C4-2B (cell line): ENCODE data around the gene HOXC5.
A peak's percentile ranks its signal among the peaks of the same experiment; 100 is the strongest.

Experiments used
- H3K27ac ChIP-seq: fragments of 450-650 bp; 2 replicates; pipeline ENCODE4 v1.5.1; 2017
- ZFX ChIP-seq: fragments of 450-650 bp; IDR thresholded peaks from 2 replicates; pipeline ENCODE4 v1.6.1; 2017
- TF ChIP-seq, protein P1 (sequence below): fragments of 450-650 bp; conservative IDR thresholded peaks from 2 replicates; pipeline ENCODE4 v1.5.1; 2017; ENCODE audit warnings: mild to moderate bottlenecking

The HOXC5 gene

DNA sequence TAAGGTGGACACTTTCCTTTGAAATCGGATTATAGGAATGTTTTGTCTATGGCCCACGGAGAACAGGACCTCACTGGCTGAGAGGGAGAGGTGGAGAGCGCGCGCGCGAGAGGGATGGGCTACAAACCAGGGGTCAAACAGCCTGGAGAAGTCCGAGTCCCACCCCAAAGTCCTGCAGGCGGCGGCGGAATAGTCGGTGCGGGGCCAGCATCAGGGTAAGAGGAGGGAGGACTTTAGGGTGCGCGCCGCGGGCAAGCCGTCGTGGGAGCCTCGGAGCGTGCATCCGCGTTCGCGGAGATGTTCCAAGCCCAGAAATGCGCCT is 27.4 kb upstream of the HOXC5 start:
- no peak overlapping the region for H3K27ac ChIP-seq
- TF ChIP-seq ZFX, result no peak
- TF ChIP-seq, protein P1, sequence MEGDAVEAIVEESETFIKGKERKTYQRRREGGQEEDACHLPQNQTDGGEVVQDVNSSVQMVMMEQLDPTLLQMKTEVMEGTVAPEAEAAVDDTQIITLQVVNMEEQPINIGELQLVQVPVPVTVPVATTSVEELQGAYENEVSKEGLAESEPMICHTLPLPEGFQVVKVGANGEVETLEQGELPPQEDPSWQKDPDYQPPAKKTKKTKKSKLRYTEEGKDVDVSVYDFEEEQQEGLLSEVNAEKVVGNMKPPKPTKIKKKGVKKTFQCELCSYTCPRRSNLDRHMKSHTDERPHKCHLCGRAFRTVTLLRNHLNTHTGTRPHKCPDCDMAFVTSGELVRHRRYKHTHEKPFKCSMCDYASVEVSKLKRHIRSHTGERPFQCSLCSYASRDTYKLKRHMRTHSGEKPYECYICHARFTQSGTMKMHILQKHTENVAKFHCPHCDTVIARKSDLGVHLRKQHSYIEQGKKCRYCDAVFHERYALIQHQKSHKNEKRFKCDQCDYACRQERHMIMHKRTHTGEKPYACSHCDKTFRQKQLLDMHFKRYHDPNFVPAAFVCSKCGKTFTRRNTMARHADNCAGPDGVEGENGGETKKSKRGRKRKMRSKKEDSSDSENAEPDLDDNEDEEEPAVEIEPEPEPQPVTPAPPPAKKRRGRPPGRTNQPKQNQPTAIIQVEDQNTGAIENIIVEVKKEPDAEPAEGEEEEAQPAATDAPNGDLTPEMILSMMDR, result no peak

DNA sequence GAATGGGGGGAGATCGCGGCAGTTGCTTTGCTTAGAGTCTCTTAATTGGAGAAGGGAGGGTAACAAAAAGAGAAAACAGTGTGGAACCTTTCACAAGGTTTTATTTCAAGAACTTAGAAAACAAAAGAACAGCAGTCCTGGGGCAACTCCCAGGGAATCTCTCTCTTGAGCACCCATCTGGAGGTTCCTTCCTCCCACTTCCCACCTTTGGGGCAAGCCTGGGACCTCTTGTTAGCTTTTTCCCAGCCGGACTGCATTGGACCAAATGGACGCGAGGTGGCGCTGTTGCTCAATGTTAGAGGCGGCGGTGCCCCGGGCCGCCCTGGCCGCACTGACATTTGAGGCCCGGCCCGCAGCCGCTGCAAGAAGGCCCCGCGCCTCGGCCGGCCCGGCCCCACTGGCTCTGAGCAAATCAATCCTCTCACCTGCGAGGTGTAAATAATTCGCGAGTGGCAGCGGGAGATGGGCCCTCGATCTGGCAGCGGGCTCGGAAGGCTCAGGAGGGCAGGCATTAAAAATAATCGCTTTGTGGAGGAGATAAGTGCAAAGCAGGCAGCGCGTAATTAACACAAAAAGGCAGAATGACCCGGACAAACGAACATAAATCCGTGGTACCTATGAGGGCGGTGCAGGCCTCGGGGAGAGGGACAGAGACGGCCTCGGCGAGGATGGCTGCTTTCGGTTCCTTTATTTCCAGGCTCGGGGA is 26.8 kb upstream of the HOXC5 start:
- H3K27ac ChIP-seq, result no peak overlapping the region
- TF ChIP-seq, protein P1, result peak; percentile 94
- TF ChIP-seq ZFX, result no peak; the same call in 1 of the 2 replicates

GRCh38 chr12:54006559-54007220 is 26.2 kb upstream of the HOXC5 start:
- no peak overlapping the region for H3K27ac ChIP-seq
- TF ChIP-seq, protein P1, result no peak
- TF ChIP-seq ZFX, result no peak

- TF ChIP-seq, protein P1, result no peak
- TF ChIP-seq ZFX, result no peak
Measured at GRCh38 chr12:54007538-54008259, 25.2 kb upstream of the HOXC5 start.

DNA sequence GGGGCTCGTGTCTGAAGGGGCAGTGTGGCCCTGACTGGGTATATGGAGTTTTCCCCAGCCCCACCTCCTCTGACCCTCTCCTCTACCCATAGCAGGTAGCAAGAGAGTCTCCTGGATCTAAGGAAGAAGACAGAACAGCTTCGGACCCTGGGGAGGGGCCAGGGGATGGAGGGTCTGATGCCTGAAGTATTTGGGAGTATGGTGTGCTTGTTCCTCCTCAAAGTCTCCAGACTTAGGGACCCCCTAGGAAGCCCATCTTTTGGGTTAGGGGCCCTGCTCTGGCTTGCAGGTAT is 24.6 kb upstream of the HOXC5 start:
- H3K27ac ChIP-seq, result no peak overlapping the region
- TF ChIP-seq, protein P1, result no peak
- TF ChIP-seq ZFX, result no peak

More at GRCh38 chr12:54007538-54008259, 25.2 kb upstream of the HOXC5 start:
- H3K27ac ChIP-seq, result no peak overlapping the region

DNA sequence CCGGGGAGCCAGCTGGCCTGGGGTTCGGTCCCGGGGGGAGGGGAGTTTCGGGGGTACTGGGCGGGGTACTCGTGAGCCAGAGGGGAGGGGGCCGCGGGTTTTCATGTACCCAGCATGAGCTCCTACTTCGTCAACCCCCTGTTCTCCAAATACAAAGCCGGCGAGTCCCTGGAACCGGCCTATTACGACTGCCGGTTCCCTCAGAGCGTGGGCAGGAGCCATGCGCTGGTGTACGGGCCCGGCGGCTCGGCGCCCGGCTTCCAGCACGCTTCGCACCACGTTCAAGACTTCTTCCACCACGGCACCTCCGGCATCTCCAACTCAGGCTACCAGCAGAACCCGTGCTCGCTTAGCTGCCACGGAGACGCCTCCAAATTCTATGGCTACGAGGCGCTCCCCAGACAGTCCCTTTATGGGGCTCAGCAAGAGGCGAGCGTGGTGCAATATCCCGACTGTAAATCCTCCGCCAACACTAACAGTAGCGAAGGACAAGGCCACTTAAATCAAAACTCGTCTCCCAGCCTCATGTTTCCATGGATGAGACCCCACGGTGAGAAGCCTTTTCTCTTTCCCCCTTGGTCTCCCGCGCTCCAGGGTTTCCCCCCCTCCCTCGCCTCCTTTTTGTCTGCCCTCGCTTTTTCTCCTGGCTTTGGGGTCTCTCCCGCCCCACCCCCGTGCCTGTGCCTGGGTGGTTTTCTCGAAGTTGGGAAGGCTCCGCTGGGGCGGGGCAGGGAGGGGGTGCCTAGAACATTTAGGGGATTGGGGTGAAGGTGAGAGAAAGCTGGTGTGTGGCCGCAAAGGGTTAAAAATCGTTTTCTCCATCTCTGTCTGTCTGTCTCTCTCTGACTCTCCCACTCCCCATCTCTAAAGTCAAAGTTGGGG is 23.4 kb upstream of the HOXC5 start:
- peak overlapping the region; percentile 49 for H3K27ac ChIP-seq
- TF ChIP-seq, protein P1, result peak; percentile 16; the same call in 1 of the 2 replicates
- TF ChIP-seq ZFX, result no peak
